Spleen (tissue), 11 donors: Measurements from ENCODE around the gene PLCD1. TPM values are rescaled to one million over a fixed set of nuclear protein-coding genes. Genes with fewer than 3 reads are reported as not detected.

Source experiments
- DNase-seq: peaks from one replicate; pipeline ENCODE4 v3.0.0-alpha.2; 2020
- H3K27ac ChIP-seq, 8 donors: fragments of 200-600 bp; sonication (generic) in 7 of 8; 1 replicate in 4 of 8; 2 replicates in 4 of 8; pipeline versions ENCODE4 v1.5.0 to v1.8.0; 2016 to 2021; ENCODE audit warnings: inconsistent platforms in 4 of 8, mild to moderate bottlenecking in 4 of 8, moderate library complexity in 1 of 8
- H3K27me3 ChIP-seq, 7 donors: fragments of 200-600 bp; sonication (generic) in 6 of 7; replicated peaks in 1 of 7; 1 replicate in 4 of 7; 2 replicates in 3 of 7; pipeline versions ENCODE4 v1.5.0 to v1.8.0; 2016 to 2021; ENCODE audit warnings: inconsistent platforms in 3 of 7, mild to moderate bottlenecking in 1 of 7
- H3K36me3 ChIP-seq, 6 donors: fragments of 200-600 bp; sonication (generic) in 5 of 6; 1 replicate in 4 of 6; 2 replicates in 2 of 6; pipeline versions ENCODE4 v1.5.0 to v1.8.0; 2016 to 2021; ENCODE audit warnings: inconsistent platforms in 2 of 6
- H3K4me1 ChIP-seq, 6 donors: fragments of 200-600 bp; sonication (generic) in 5 of 6; 1 replicate in 3 of 6; 2 replicates in 3 of 6; pipeline versions ENCODE4 v1.5.0 to v1.8.0; 2016 to 2021; ENCODE audit warnings: inconsistent platforms in 3 of 6
- H3K4me3 ChIP-seq, 8 donors: fragments of 200-600 bp; sonication (generic) in 7 of 8; 1 replicate in 4 of 8; 2 replicates in 4 of 8; pipeline versions ENCODE4 v1.5.0 to v1.8.0; 2016 to 2021; ENCODE audit warnings: inconsistent platforms in 4 of 8, mild to moderate bottlenecking in 4 of 8, moderate library complexity in 2 of 8
- H3K9me3 ChIP-seq, 8 donors: fragments of 200-600 bp; sonication (generic) in 7 of 8; 1 replicate in 4 of 8; 2 replicates in 4 of 8; pipeline versions ENCODE4 v1.5.0 to v1.8.0; 2016 to 2021; ENCODE audit warnings: inconsistent platforms in 4 of 8
- CTCF ChIP-seq, 11 experiments: fragments of 200-600 bp in 7 of 11; fragments of 450-650 bp in 4 of 11; sonication (generic) in 4 of 11; IDR thresholded peaks in 8 of 11; conservative IDR thresholded peaks in 3 of 11; 1 replicate in 7 of 11; 2 replicates in 4 of 11; pipeline versions ENCODE4 v1.4.0 to v1.8.0; 2016 to 2021; ENCODE audit warnings: antibody characterized with exemption in 11 of 11, inconsistent platforms in 4 of 11, mild to moderate bottlenecking in 1 of 11
- POLR2A ChIP-seq, 3 donors: fragments of 450-650 bp; IDR thresholded peaks; one replicate each; pipeline ENCODE4 v1.5.1; 2017; ENCODE audit warnings: antibody characterized with exemption in 3 of 3, mild to moderate bottlenecking in 1 of 3
- POLR2AphosphoS5 ChIP-seq, 3 donors: sonication (generic); formaldehyde crosslinking; IDR thresholded peaks; one replicate each; pipeline ENCODE4 v1.5.1; 2017; ENCODE audit warnings: antibody characterized with exemption in 3 of 3
- WGBS, 5 donors: extraction: QIAGEN DNeasy Blood & Tissue Kit in 3 of 5; methylation state at CpG; one replicate each; pipeline versions ENCODE4 v1.1.5 to v1.1.7; 2013 to 2018; 5-methylcytosine and 5-hydroxymethylcytosine counted together
- intact Hi-C: fragments of 100-400 bp; cut with DNase I; formaldehyde crosslinking; loops from one replicate; pipeline ENCODE4 v1.15.0; 2023; ENCODE audit warnings: low total_unique reads
- polyA plus RNA-seq, 3 donors: library from polyadenylated mRNA; stranded (reverse); fragments of 200-250 nt; gene quantifications; one replicate each; pipeline ENCODE4 v1.2.1, GENCODE V29; 2013
- total RNA-seq, 7 donors: library from RNA; depleted of rRNA in 3 of 7; stranded (reverse); fragments of >200 nt in 3 of 7; fragmentation: NEBNext Ultra II Directional in 4 of 7; extraction: Animal tissue kit (Norgen Biotek cat#: 25700) in 4 of 7; gene quantifications; one replicate each; pipeline versions ENCODE4 v1.1.0 to v1.2.1, GENCODE V29; 2016 to 2021
- donor health status: healthy with polysubstance abuse.
- donor health status: DM: no; HTN: no; CAD: no; lungs with moderate emphysema.
- donor health status: DM: no; HTN: no; CAD: no.
- donor health status: Bipolar disorder and iron deficiency.
- donor health status: healthy.
- donor health status: DM: no; HTN: no; CAD: no.
- donor health status: DM: yes; HTN: yes; CAD: no.

The PLCD1 gene
- total and polyA plus RNA-seq, 10 donors: 11.8 to 24.0 (median 18.8) TPM

- Histone ChIP-seq H3K4me3 (no peak overlapping the region), H3K27ac (peak overlapping the region in 4 of 8 donors; percentile 65 to 83 (median 74)), H3K27me3 (no peaks in the 10 kb centered on the region), H3K36me3 (peaks cover 0 to 13% (median 0%) of the 10 kb centered on the region in 6 donors), H3K9me3 (no peaks in the 10 kb centered on the region), H3K4me1 (peaks cover 9 to 54% (median 32%) of the 10 kb centered on the region in 6 donors)
- intact Hi-C loops: loop anchor here (5.0 kb wide), 1 partner anchor 110 kb away; no protein-coding TSS in a partner anchor
- TF ChIP-seq CTCF (IDR thresholded peaks at IDR 0.05 in 8 of 11, conservative IDR thresholded peaks at IDR 0.05 in 3 of 11) (peak; percentile 25 to 81 (median 73)), POLR2A (IDR thresholded peaks at IDR 0.05) (no peak)
- WGBS, 5 donors: 53 to 66% (median 59%) methylated on average over 5 to 7 of the region's 7 CpGs
- no peak for DNase-seq
Measured at GRCh38 chr3:37967260-37967881, 62.1 kb downstream of the PLCD1 start.

GRCh38 chr3:37964716-37965115, 64.7 kb downstream of the PLCD1 start:
- H3K9me3 ChIP-seq: no peaks in the 10 kb centered on the region
- no peak for DNase-seq
- peaks cover 8 to 64% (median 42%) of the 10 kb centered on the region in 6 donors for H3K4me1 ChIP-seq
- 81 to 97% (median 83%) methylated on average over 1 of the region's 1 CpG for WGBS, 5 donors
- TF ChIP-seq POLR2AphosphoS5 (IDR thresholded peaks at IDR 0.05) (no peak), CTCF (IDR thresholded peaks at IDR 0.05 in 8 of 11, conservative IDR thresholded peaks at IDR 0.05 in 3 of 11) (no peak)
- no peaks in the 10 kb centered on the region for H3K36me3 ChIP-seq
- H3K4me3 ChIP-seq: no peak overlapping the region
- H3K27me3 ChIP-seq: no peaks in the 10 kb centered on the region
- intact Hi-C loops: loop anchor here (5.0 kb wide), 1 partner anchor 107 kb away; no protein-coding TSS in a partner anchor
- H3K27ac ChIP-seq: no peak overlapping the region

- Histone ChIP-seq H3K9me3 (no peaks in the 10 kb centered on the region), H3K36me3 (no peaks in the 10 kb centered on the region), H3K27ac (no peak overlapping the region), H3K4me3 (no peak overlapping the region), H3K27me3 (no peaks in the 10 kb centered on the region), H3K4me1 (peaks cover 5 to 59% (median 39%) of the 10 kb centered on the region in 6 donors)
- intact Hi-C loops: no loop called here
- TF ChIP-seq POLR2A (IDR thresholded peaks at IDR 0.05) (no peak), POLR2AphosphoS5 (IDR thresholded peaks at IDR 0.05) (no peak)
- 95 to 97% (median 96%) methylated on average over 3 of the region's 3 CpGs for WGBS, 5 donors
- DNase-seq: no peak
Measured at GRCh38 chr3:37964146-37964545, 65.3 kb downstream of the PLCD1 start.

GRCh38 chr3:37963635-37964034, 65.8 kb downstream of the PLCD1 start:
- H3K27me3 ChIP-seq: no peaks in the 10 kb centered on the region
- peak overlapping the region in 2 of 8 donors; percentile 8 to 54 for H3K27ac ChIP-seq
- peaks cover 5 to 54% (median 36%) of the 10 kb centered on the region in 6 donors for H3K4me1 ChIP-seq
- intact Hi-C loops: no loop called here
- DNase-seq: no peak
- H3K9me3 ChIP-seq: no peaks in the 10 kb centered on the region
- 80 to 93% (median 86%) methylated on average over 3 of the region's 3 CpGs for WGBS, 5 donors
- TF ChIP-seq CTCF (IDR thresholded peaks at IDR 0.05 in 8 of 11, conservative IDR thresholded peaks at IDR 0.05 in 3 of 11) (no peak), POLR2AphosphoS5 (IDR thresholded peaks at IDR 0.05) (no peak), POLR2A (IDR thresholded peaks at IDR 0.05) (no peak)
- H3K4me3 ChIP-seq: no peak overlapping the region
- no peaks in the 10 kb centered on the region for H3K36me3 ChIP-seq
